ENCODE measurements around the gene RGS1. TPM values are rescaled to one million over a fixed set of nuclear protein-coding genes. Genes with fewer than 3 reads are reported as not detected.

RGS1 gene
- polyA plus RNA-seq, 3 donors: 2.4 to 17.7 (median 15.7) TPM

- Mint-ChIP-seq H3K4me3 (no peak overlapping the region), H3K9me3 (no peaks in the 10 kb centered on the region), H3K4me1 (no peaks in the 10 kb centered on the region), H3K27ac (no peak overlapping the region), H3K27me3 (ENCODE audit: low read depth in 3 of 3) (peaks cover 0 to 2% (median 0%) of the 10 kb centered on the region in 3 donors), H3K36me3 (no peaks in the 10 kb centered on the region)
- Histone ChIP-seq H3K9ac (ENCODE audit: insufficient read depth, low read length, poor library complexity, severe bottlenecking) (no peak overlapping the region), H3K27me3 (ENCODE audit: control insufficient read depth in 2 of 2, insufficient read depth in 2 of 2, low read length in 2 of 2) (no peaks in the 10 kb centered on the region), H3K27ac (ENCODE audit: low read depth in 1 of 2, low read length in 2 of 2) (no peak overlapping the region), H2AFZ (ENCODE audit: insufficient read depth, low read depth, low read length, poor library complexity, severe bottlenecking) (no peak overlapping the region), H3K9me3 (replicated peaks in 1 of 2; ENCODE audit: control insufficient read depth in 1 of 2, insufficient read depth in 1 of 2, low read length in 2 of 2) (no peaks in the 10 kb centered on the region), H3K79me2 (ENCODE audit: insufficient read depth, low read length) (no peaks in the 10 kb centered on the region), H3K4me1 (ENCODE audit: control insufficient read depth in 1 of 2, insufficient read depth in 2 of 2, low read length in 2 of 2) (no peaks in the 10 kb centered on the region), H3K4me2 (replicated peaks; ENCODE audit: extremely low read depth, low read length, poor library complexity, severe bottlenecking) (no peak overlapping the region), H3K36me3 (replicated peaks in 1 of 2; ENCODE audit: control insufficient read depth in 1 of 2, insufficient read depth in 2 of 2, low read length in 2 of 2) (no peaks in the 10 kb centered on the region), H4K20me1 (ENCODE audit: insufficient read depth, low read length) (no peaks in the 10 kb centered on the region), H3K4me3 (replicated peaks in 1 of 3; ENCODE audit: low read depth in 2 of 3, low read length in 3 of 3) (no peak overlapping the region)
- no CpG with 5 or more reads among the region's 5 CpGs for WGBS (ENCODE audit: insufficient coverage)
- no peak for DNase-seq
- intact Hi-C loops (cut with micrococcal nuclease): no loop called here
- TF ChIP-seq, protein P1, sequence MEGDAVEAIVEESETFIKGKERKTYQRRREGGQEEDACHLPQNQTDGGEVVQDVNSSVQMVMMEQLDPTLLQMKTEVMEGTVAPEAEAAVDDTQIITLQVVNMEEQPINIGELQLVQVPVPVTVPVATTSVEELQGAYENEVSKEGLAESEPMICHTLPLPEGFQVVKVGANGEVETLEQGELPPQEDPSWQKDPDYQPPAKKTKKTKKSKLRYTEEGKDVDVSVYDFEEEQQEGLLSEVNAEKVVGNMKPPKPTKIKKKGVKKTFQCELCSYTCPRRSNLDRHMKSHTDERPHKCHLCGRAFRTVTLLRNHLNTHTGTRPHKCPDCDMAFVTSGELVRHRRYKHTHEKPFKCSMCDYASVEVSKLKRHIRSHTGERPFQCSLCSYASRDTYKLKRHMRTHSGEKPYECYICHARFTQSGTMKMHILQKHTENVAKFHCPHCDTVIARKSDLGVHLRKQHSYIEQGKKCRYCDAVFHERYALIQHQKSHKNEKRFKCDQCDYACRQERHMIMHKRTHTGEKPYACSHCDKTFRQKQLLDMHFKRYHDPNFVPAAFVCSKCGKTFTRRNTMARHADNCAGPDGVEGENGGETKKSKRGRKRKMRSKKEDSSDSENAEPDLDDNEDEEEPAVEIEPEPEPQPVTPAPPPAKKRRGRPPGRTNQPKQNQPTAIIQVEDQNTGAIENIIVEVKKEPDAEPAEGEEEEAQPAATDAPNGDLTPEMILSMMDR (IDR thresholded peaks at IDR 0.05): no peak
These were observed 12.1 kb downstream of the RGS1 start for GRCh38 chr1:192587386-192588266.

DNA sequence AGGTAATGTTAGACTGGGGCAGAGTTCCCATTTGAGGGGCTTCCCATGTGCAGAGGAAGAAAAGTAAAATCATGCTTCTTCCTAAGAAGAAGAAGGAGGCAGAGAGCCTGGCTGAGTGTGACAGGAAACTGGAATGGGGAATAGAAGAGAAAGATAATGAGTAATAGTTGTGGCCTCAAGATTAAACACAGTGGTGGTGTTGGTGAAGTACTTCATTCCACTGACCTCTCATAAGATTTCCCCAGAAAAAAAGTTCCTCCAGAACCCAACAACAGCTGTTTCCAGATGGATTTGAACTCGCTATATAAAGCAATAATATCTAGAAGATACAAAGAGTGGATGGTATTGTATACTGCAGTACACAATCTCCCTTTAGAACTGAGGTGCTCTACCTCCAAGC lies 13.0 kb downstream of the RGS1 start:
- no peaks in the 10 kb centered on the region for H3K27me3 ChIP-seq (ENCODE audit: control insufficient read depth in 2 of 2, insufficient read depth in 2 of 2, low read length in 2 of 2)
- H3K27me3 Mint-ChIP-seq (ENCODE audit: low read depth in 3 of 3): no peaks in the 10 kb centered on the region
- TF ChIP-seq, protein P1 (IDR thresholded peaks at IDR 0.05): no peak
- no peaks in the 10 kb centered on the region for H4K20me1 ChIP-seq (ENCODE audit: insufficient read depth, low read length)
- no peak for DNase-seq
- no peak overlapping the region for H3K4me3 ChIP-seq (replicated peaks in 1 of 3; ENCODE audit: low read depth in 2 of 3, low read length in 3 of 3)
- H3K9me3 Mint-ChIP-seq: no peaks in the 10 kb centered on the region
- H3K27ac Mint-ChIP-seq: no peak overlapping the region
- intact Hi-C loops (cut with micrococcal nuclease): no loop called here
- H3K4me3 Mint-ChIP-seq: no peak overlapping the region
- no peaks in the 10 kb centered on the region for H3K79me2 ChIP-seq (ENCODE audit: insufficient read depth, low read length)
- no peak overlapping the region for H2AFZ ChIP-seq (ENCODE audit: insufficient read depth, low read depth, low read length, poor library complexity, severe bottlenecking)
- H3K4me1 Mint-ChIP-seq: no peaks in the 10 kb centered on the region
- H3K9me3 ChIP-seq (replicated peaks in 1 of 2; ENCODE audit: control insufficient read depth in 1 of 2, insufficient read depth in 1 of 2, low read length in 2 of 2): no peaks in the 10 kb centered on the region
- H3K9ac ChIP-seq (ENCODE audit: insufficient read depth, low read length, poor library complexity, severe bottlenecking): no peak overlapping the region
- H3K27ac ChIP-seq (ENCODE audit: low read depth in 1 of 2, low read length in 2 of 2): no peak overlapping the region
- no peaks in the 10 kb centered on the region for H3K36me3 ChIP-seq (replicated peaks in 1 of 2; ENCODE audit: control insufficient read depth in 1 of 2, insufficient read depth in 2 of 2, low read length in 2 of 2)
- no peaks in the 10 kb centered on the region for H3K36me3 Mint-ChIP-seq
- no peak overlapping the region for H3K4me2 ChIP-seq (replicated peaks; ENCODE audit: extremely low read depth, low read length, poor library complexity, severe bottlenecking)
- H3K4me1 ChIP-seq (ENCODE audit: control insufficient read depth in 1 of 2, insufficient read depth in 2 of 2, low read length in 2 of 2): no peaks in the 10 kb centered on the region
- no CpG with 5 or more reads among the region's 1 CpG for WGBS (ENCODE audit: insufficient coverage)

Measured in CD14-positive monocyte (primary cell).